ENCODE data around the gene CD1E.

- TF ChIP-seq POLR2A (IDR thresholded peaks at IDR 0.05) (no peak), CTCF (IDR thresholded peaks at IDR 0.05 in 8 of 11, conservative IDR thresholded peaks at IDR 0.05 in 3 of 11) (no peak), POLR2AphosphoS5 (IDR thresholded peaks at IDR 0.05) (no peak)
Measured at GRCh38 chr1:158355773-158356285, 2.1 kb downstream of the CD1E start.
